ENCODE results near the gene KLHL17.
A peak's percentile ranks its signal among the peaks of the same experiment; 100 is the strongest.

KLHL17 gene

DNA sequence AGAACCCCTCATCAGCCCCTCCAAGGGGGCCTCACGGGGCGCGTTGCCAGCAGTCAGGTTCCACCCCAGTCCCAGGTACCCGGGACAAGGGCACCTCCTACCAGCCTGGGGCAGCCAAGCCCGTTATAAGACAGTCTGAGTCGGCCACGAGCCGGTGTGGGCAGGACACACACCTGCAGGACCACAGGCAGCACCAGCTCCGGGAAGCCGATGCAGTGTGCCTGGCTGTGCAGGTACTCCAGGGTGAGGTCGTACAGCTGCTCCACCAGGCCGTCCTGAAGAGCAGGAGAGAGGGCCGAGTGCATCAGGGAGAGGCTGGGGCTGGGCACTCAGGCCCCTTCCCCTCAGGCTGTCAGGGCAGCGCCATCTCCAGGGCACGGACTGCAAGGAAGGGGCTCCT lies 12.4 kb upstream of the KLHL17 start:
- WGBS: 95% methylated on average over 15 of the region's 15 CpGs
- no peaks in the 10 kb centered on the region for H3K9me3 ChIP-seq (ENCODE audit: insufficient read depth, low read depth, low read length)
- H3K4me3 ChIP-seq (ENCODE audit: low read length): no peak overlapping the region
- H3K36me3 ChIP-seq (ENCODE audit: insufficient read depth, low read length): peaks cover 81% of the 10 kb centered on the region
- peaks cover 5% of the 10 kb centered on the region; the same call in 1 of the 2 replicates for H3K4me1 ChIP-seq (ENCODE audit: insufficient read depth, low read length)
- H3K27ac ChIP-seq (ENCODE audit: low read depth, low read length): no peak overlapping the region
- peaks cover 10% of the 10 kb centered on the region for H3K27me3 ChIP-seq (ENCODE audit: insufficient read depth, low read length)
- no peak overlapping the region for H3K9ac ChIP-seq (ENCODE audit: low read depth, low read length)

DNA sequence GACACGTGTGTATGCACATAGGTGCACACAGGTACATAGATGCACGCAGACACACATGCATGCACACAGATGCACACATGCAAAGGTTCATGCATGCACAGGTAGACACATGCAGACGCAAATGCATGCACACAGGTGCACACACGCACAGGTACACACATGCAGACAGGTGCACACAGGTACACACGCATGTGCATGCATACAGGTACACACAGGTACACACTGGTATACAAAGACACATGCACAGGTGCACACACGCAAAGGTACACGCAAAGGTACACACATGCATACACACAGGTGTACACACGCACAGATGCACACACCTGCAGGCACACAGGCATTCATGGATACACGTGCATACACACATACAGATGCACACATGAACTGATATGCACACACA lies 10.1 kb upstream of the KLHL17 start:
- H3K36me3 ChIP-seq (ENCODE audit: insufficient read depth, low read length): peaks cover 92% of the 10 kb centered on the region
- no peaks in the 10 kb centered on the region for H3K4me1 ChIP-seq (ENCODE audit: insufficient read depth, low read length)
- WGBS: 94% methylated on average over 9 of the region's 9 CpGs
- H3K27ac ChIP-seq (ENCODE audit: low read depth, low read length): no peak overlapping the region
- H3K4me3 ChIP-seq (ENCODE audit: low read length): no peak overlapping the region
- H3K27me3 ChIP-seq (ENCODE audit: insufficient read depth, low read length): no peaks in the 10 kb centered on the region
- no peak overlapping the region for H3K9ac ChIP-seq (ENCODE audit: low read depth, low read length)
- H3K9me3 ChIP-seq (ENCODE audit: insufficient read depth, low read depth, low read length): no peaks in the 10 kb centered on the region

DNA sequence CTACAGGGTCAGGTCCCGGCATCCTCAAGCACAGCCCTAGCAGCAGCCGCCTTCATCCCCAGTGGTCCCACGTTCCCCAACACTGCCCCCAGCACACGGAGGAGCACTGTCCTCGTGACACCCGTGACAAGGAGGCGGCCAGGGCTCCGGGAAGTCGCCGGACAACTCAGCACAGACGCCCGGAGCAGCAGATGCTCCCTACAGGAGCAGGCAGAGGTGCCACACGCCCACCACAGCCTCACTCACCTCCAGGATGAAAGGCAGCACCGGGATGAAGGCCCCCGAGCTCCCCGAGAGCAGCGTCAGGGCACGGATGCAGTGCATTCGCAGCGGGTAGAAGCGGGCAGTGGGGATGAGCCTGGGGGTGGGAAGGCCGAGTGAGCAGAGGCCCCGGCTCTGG lies 9.5 kb upstream of the KLHL17 start:
- H3K4me1 ChIP-seq (ENCODE audit: insufficient read depth, low read length): no peaks in the 10 kb centered on the region
- 96% methylated on average over 23 of the region's 23 CpGs for WGBS
- no peak overlapping the region for H3K9ac ChIP-seq (ENCODE audit: low read depth, low read length)
- H3K27me3 ChIP-seq (ENCODE audit: insufficient read depth, low read length): no peaks in the 10 kb centered on the region
- no peak overlapping the region for H3K27ac ChIP-seq (ENCODE audit: low read depth, low read length)
- H3K36me3 ChIP-seq (ENCODE audit: insufficient read depth, low read length): peaks cover 92% of the 10 kb centered on the region
- H3K9me3 ChIP-seq (ENCODE audit: insufficient read depth, low read depth, low read length): no peaks in the 10 kb centered on the region
- H3K4me3 ChIP-seq (ENCODE audit: low read length): no peak overlapping the region

DNA sequence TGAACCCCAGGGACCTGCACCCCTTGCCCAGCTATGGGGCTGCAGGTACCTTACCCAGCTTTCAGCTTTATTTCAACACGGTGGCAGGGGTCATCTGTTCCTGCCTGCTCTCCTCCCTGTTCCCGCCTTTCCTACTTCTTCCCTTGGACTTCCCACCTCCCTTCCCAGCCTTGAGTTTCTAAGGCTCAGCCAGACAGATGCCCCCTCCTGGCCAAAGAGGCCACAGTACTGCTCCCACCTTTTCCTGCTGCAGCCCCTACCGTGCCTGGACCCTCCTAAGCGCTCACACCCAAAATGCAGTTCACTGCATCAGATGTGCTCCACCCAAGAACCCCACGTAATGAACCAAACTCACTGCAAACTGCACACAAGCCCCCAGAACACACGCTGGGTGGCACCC lies 9.0 kb upstream of the KLHL17 start:
- H3K9me3 ChIP-seq (ENCODE audit: insufficient read depth, low read depth, low read length): no peaks in the 10 kb centered on the region
- H3K36me3 ChIP-seq (ENCODE audit: insufficient read depth, low read length): peaks cover 92% of the 10 kb centered on the region
- no peak overlapping the region for H3K9ac ChIP-seq (ENCODE audit: low read depth, low read length)
- 76% methylated on average over 6 of the region's 6 CpGs for WGBS
- H3K27ac ChIP-seq (ENCODE audit: low read depth, low read length): no peak overlapping the region
- no peak overlapping the region for H3K4me3 ChIP-seq (ENCODE audit: low read length)
- no peaks in the 10 kb centered on the region for H3K4me1 ChIP-seq (ENCODE audit: insufficient read depth, low read length)
- H3K27me3 ChIP-seq (ENCODE audit: insufficient read depth, low read length): no peaks in the 10 kb centered on the region

DNA sequence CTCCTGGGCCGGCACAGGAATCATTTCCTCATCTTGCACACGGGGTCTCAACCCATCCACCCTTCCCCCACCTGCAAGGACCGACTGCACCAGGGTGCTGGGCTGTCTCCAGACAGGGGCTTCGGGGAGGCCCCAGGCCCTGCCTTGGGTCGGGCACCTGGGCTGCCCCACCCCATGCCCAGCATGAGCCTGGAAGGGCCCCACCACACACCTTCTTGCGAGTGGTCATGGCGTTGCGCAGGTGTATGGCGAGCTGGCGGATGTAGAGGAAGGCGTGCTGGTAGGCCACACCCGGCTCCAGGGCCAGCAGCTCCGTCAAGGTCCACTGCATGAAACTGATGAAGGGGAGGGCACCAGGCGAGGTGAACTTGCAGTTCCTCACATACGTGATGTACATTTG lies 8.2 kb upstream of the KLHL17 start:
- H3K27ac ChIP-seq (ENCODE audit: low read depth, low read length): no peak overlapping the region
- H3K9ac ChIP-seq (ENCODE audit: low read depth, low read length): no peak overlapping the region
- peaks cover 94% of the 10 kb centered on the region for H3K36me3 ChIP-seq (ENCODE audit: insufficient read depth, low read length)
- no peak overlapping the region for H3K4me3 ChIP-seq (ENCODE audit: low read length)
- H3K4me1 ChIP-seq (ENCODE audit: insufficient read depth, low read length): no peaks in the 10 kb centered on the region
- WGBS: 95% methylated on average over 15 of the region's 15 CpGs
- no peaks in the 10 kb centered on the region for H3K27me3 ChIP-seq (ENCODE audit: insufficient read depth, low read length)
- H3K9me3 ChIP-seq (ENCODE audit: insufficient read depth, low read depth, low read length): no peaks in the 10 kb centered on the region

DNA sequence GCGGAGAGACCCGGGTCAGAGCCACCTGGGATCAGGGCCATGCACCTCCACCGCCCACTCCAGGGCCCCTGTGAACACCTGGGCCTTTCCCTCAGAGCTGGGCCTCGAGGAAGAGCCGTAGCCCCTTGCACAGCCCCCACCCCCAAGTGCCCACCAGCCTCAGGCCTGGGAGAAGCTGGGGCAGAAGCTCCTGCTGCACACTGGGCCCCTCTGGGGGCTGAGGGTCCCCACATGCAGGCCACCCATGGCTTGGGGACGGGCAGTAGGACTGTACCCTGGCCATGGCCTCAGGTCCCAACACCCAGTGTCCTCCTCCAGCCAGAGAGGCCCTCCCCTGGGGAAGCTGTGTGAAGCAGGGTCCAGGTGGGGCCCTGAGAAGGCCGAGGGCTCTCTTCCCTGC lies 7.8 kb upstream of the KLHL17 start:
- WGBS: 94% methylated on average over 7 of the region's 7 CpGs
- H3K36me3 ChIP-seq (ENCODE audit: insufficient read depth, low read length): peaks cover 92% of the 10 kb centered on the region

DNA sequence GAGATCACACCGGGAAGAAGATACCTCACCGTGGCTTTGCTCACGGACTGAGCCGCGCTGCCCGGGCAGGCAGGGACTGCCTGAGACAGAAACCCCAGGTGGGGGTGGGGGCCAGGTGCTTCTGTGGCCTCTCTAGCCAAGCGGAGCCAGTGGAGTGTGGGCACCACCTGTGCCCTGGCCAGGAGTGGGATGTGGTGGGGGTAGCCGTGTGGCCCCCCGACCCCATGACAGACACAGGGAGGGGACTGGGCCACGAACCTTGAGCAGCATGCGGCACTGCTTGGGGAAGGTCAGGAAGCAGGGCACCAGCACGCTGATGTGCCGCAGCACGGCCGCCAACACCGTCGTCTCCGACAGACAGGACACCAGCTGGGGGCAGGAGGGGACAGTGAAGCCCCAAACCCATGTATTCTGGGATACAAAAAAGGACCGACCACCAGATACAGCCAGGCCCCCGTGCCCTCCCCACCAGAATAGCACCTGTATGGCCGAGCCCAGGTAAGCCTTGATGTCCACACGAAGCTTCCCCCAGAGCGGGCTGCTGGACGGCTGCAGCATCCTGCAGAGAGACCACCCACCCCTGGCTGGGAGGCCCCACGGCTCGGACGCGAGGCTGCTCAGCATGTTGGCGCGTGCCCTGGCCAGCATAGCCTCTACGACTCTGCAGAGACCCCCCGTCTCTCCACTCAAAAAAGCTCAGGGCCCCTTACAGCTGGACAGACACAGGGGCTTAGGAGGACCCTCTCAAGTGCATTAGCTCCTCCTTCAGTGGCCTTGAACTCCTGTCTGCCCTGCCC lies 6.7 kb upstream of the KLHL17 start:
- Histone ChIP-seq H3K9me3 (ENCODE audit: insufficient read depth, low read depth, low read length) (no peaks in the 10 kb centered on the region), H3K4me3 (ENCODE audit: low read length) (no peak overlapping the region), H3K9ac (ENCODE audit: low read depth, low read length) (no peak overlapping the region), H3K27ac (ENCODE audit: low read depth, low read length) (no peak overlapping the region), H3K36me3 (ENCODE audit: insufficient read depth, low read length) (peaks cover 84% of the 10 kb centered on the region), H3K4me1 (ENCODE audit: insufficient read depth, low read length) (no peaks in the 10 kb centered on the region), H3K27me3 (ENCODE audit: insufficient read depth, low read length) (no peaks in the 10 kb centered on the region)
- WGBS: 92% methylated on average over 32 of the region's 32 CpGs

More for the DNA sequence above, 7.8 kb upstream of the KLHL17 start:
- H3K9ac ChIP-seq (ENCODE audit: low read depth, low read length): no peak overlapping the region
- no peak overlapping the region for H3K27ac ChIP-seq (ENCODE audit: low read depth, low read length)
- no peaks in the 10 kb centered on the region for H3K4me1 ChIP-seq (ENCODE audit: insufficient read depth, low read length)
- no peak overlapping the region for H3K4me3 ChIP-seq (ENCODE audit: low read length)
- H3K27me3 ChIP-seq (ENCODE audit: insufficient read depth, low read length): no peaks in the 10 kb centered on the region
- no peaks in the 10 kb centered on the region for H3K9me3 ChIP-seq (ENCODE audit: insufficient read depth, low read depth, low read length)

DNA sequence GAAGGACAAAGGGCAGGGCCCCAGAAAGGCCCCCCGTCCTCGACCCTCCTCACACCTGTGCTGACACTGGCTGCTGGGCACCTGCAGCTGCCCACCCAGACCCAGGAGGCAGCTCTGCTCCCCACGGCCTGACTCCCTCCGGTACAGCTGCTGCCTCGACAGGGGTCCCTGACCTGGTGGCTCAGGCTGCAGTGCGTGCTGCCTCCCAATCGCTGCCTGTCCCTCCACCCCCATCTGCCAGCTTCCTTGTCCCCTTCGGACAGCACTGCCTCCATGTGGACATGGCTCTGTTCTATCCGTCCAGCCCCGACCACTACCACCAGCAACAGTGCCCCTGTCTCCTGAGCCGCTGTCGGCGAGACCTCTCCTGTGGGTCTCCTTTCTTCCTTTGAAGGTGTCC lies 5.5 kb upstream of the KLHL17 start:
- Histone ChIP-seq H3K9ac (ENCODE audit: low read depth, low read length) (no peak overlapping the region), H3K36me3 (ENCODE audit: insufficient read depth, low read length) (peaks cover 72% of the 10 kb centered on the region), H3K4me3 (ENCODE audit: low read length) (no peak overlapping the region), H3K27me3 (ENCODE audit: insufficient read depth, low read length) (peaks cover 8% of the 10 kb centered on the region), H3K27ac (ENCODE audit: low read depth, low read length) (no peak overlapping the region), H3K9me3 (ENCODE audit: insufficient read depth, low read depth, low read length) (no peaks in the 10 kb centered on the region), H3K4me1 (ENCODE audit: insufficient read depth, low read length) (no peaks in the 10 kb centered on the region)
- WGBS: 94% methylated on average over 13 of the region's 13 CpGs

DNA sequence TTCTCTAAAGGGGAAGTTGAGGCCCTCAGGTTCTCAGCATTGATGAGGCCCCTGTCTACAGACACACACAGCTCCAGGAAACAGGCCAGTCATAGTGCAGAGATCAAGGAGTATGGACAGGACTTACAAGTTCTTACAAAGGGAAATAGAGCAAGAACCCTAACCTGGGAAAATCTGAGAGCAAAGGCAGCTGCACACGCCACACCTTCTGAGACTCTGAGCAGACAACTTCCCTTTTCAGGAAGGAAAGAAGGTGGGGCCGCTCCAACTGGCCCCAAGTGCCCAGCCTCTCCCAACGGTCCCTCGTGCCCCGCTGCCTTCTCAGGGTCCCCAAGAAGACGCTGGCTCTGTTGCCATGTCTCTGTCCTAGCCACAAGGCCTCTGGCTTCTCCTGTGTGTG lies 4.9 kb upstream of the KLHL17 start:
- 94% methylated on average over 6 of the region's 6 CpGs for WGBS
- H3K4me1 ChIP-seq (ENCODE audit: insufficient read depth, low read length): no peaks in the 10 kb centered on the region
- peaks cover 11% of the 10 kb centered on the region for H3K27me3 ChIP-seq (ENCODE audit: insufficient read depth, low read length)
- no peak overlapping the region for H3K27ac ChIP-seq (ENCODE audit: low read depth, low read length)
- H3K9ac ChIP-seq (ENCODE audit: low read depth, low read length): no peak overlapping the region
- no peak overlapping the region for H3K4me3 ChIP-seq (ENCODE audit: low read length)
- no peaks in the 10 kb centered on the region for H3K9me3 ChIP-seq (ENCODE audit: insufficient read depth, low read depth, low read length)
- H3K36me3 ChIP-seq (ENCODE audit: insufficient read depth, low read length): peaks cover 66% of the 10 kb centered on the region

DNA sequence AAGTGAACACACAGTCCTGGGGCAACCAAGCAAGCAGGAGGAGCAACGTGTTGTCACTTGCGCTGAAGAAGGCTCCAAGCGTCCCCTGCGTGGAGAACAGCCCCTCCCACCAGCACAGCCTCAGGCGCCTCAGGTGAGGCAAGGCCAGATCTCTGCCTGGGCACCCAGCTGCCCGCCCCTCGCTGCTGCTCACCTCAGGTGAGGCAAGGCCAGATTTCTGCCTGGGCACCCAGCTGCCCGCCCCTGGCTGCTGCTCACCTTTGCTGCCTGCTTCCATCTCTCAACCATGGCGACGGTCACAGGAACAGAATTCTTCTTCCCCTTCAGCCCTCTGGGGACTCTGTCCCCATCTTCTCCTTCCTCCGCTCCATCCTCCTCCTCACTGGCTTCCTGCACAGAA lies 3.7 kb upstream of the KLHL17 start:
- Histone ChIP-seq H3K4me1 (ENCODE audit: insufficient read depth, low read length) (no peaks in the 10 kb centered on the region), H3K27me3 (ENCODE audit: insufficient read depth, low read length) (peaks cover 17% of the 10 kb centered on the region), H3K36me3 (ENCODE audit: insufficient read depth, low read length) (peaks cover 58% of the 10 kb centered on the region), H3K4me3 (ENCODE audit: low read length) (no peak overlapping the region), H3K9me3 (ENCODE audit: insufficient read depth, low read depth, low read length) (no peaks in the 10 kb centered on the region), H3K9ac (ENCODE audit: low read depth, low read length) (no peak overlapping the region), H3K27ac (ENCODE audit: low read depth, low read length) (no peak overlapping the region)
- 94% methylated on average over 11 of the region's 11 CpGs for WGBS

DNA sequence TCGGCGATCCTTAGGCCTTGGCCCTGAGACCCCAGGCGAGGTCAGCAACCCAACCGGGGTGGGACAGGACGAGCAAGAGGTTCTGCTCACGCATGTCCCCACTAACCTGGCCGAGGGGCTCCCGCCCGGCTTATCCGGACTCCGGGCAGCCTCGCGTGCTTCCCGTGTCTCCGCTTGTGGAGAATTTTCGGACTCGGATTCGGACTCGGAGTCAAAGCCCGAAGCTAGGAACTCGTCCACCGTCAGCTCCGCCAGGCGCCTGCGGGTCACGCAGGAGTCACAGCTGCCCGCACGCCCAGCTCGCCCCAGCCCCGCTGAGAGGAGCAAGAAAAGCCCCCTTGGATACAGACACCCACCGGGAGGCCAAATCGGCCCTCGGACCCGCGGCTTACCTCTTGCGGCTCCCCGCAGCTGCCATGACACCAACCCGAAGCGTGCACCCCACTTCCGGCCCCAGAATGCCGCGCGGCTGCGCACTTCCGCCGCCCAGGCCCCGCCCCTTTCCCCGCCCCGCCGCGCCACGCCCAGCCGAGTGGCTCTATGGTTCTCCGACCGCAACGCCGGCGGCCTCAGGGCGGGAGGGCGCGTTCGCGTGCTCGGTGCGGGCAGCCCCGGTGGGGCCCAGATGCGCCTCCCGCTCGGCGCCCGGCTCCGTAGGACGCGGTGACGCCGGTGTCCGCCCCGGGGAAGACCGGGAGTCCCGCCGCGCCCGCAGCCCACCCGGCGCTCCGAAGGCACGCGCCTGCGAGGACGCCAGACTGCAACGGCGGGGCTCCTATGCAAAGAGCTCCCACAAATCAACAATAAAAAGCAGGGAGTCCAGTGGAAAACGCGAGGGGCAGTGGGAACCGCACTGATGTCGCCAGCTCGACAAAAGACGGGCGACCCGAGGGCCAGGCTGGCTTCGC lies 1.3 kb upstream of the KLHL17 start, which contains the start of gene NOC2L:
Gene NOC2L (minus strand): TSS at position 434 of the 908 bp plus-strand sequence. CDS start 16 bp downstream, at position 418.
- peaks cover 51% of the 10 kb centered on the region for H3K36me3 ChIP-seq (ENCODE audit: insufficient read depth, low read length)
- WGBS: 4% methylated on average over 101 of the region's 101 CpGs

More for the DNA sequence above, 1.3 kb upstream of the KLHL17 start, which contains the start of gene NOC2L:
- peak within 1 kb of the TSS; percentile 85 for H3K4me3 ChIP-seq (ENCODE audit: low read length)
- H3K27ac ChIP-seq (ENCODE audit: low read depth, low read length): peak within 1 kb of the TSS; percentile 40; the same call in 1 of the 2 replicates
- peak within 1 kb of the TSS; percentile 75 for H3K9ac ChIP-seq (ENCODE audit: low read depth, low read length)
- peaks cover 19% of the 10 kb centered on the region for H3K27me3 ChIP-seq (ENCODE audit: insufficient read depth, low read length)
- no peaks in the 10 kb centered on the region for H3K4me1 ChIP-seq (ENCODE audit: insufficient read depth, low read length)
- H3K9me3 ChIP-seq (ENCODE audit: insufficient read depth, low read depth, low read length): no peaks in the 10 kb centered on the region
